Motor neuron (in vitro differentiated cells): ENCODE data around the gene PLA2G10. TPM values are rescaled to one million over a fixed set of nuclear protein-coding genes. Genes with fewer than 3 reads are reported as not detected.
"Not testable (repeated sequence)": the region's sequence is repeated elsewhere in the genome, so short reads cannot be mapped to it uniquely, and the experiment has no call there.

Source experiments
- ATAC-seq, 8 experiments: fragments of 200-7000 bp; cut with Tn5 transposase; replicated peaks in 6 of 8; 2 replicates each; pipeline ENCODE4 v1.8.0; 2021; ENCODE audit warnings: mild to moderate bottlenecking in 8 of 8, moderate library complexity in 8 of 8
- H3K27ac ChIP-seq, 2 donors: fragments of 250-450 bp; sonication (Bioruptor Pico); 2 replicates each; pipeline ENCODE4 v1.9.0; 2021; ENCODE audit warnings: antibody characterized with exemption in 2 of 2, mild to moderate bottlenecking in 2 of 2, moderate library complexity in 1 of 2
- H3K4me1 ChIP-seq, 2 donors: fragments of 250-450 bp; sonication (Bioruptor Pico); replicated peaks in 1 of 2; 2 replicates each; pipeline ENCODE4 v1.6.1; 2021; ENCODE audit warnings: antibody characterized with exemption in 2 of 2, mild to moderate bottlenecking in 2 of 2, moderate library complexity in 1 of 2
- H3K4me3 ChIP-seq, 5 donors: fragments of 250-450 bp; sonication (Bioruptor Pico); 2 replicates each; pipeline ENCODE4 v1.9.0; 2021; ENCODE audit warnings: antibody characterized with exemption in 5 of 5, mild to moderate bottlenecking in 5 of 5, moderate library complexity in 4 of 5
- WGBS, 10 experiments: fragments of 450-650 bp; shearing (Covaris generic); methylation state at CpG; one replicate each; pipeline ENCODE4 v1.0.0; 2022; 5-methylcytosine and 5-hydroxymethylcytosine counted together
- in situ Hi-C, 9 experiments: fragments of 400-800 bp; cut with MboI; loops; one replicate each; pipeline ENCODE4 v1.15.0; 2021; ENCODE audit warnings: low sequenced_read_pairs in 9 of 9, low pct_unique_long_range_greater_than_20kb in 2 of 9; ENCODE audit not compliant: unreplicated experiment in 9 of 9
- total RNA-seq, 8 experiments: library from RNA; unstranded; fragments of 300-600 nt; gene quantifications; 2 replicates each; pipeline versions ENCODE4 v1.2.3 to v1.2.4, GENCODE V29; 2022

Gene PLA2G10
- total RNA-seq = not detected

- H3K27ac ChIP-seq, H3K4me1 ChIP-seq, in situ Hi-C loops, ATAC-seq, H3K4me3 ChIP-seq: not testable (repeated sequence)
- WGBS, 10 experiments = no CpG with 5 or more reads among the region's 28 CpGs
Observed at GRCh38 chr16:14694129-14694528, at the start of gene PLA2G10. Gene PLA2G10, minus strand, starts transcription at chr16:14694308. Its CDS starts 79 bp downstream, at chr16:14694229.

GRCh38 chr16:14742273-14743128 lies 48.4 kb upstream of the PLA2G10 start, which contains the start of gene NPIPA2:
Gene NPIPA2, plus strand, starts transcription at chr16:14742533. Its CDS starts 5,533 bp downstream, at chr16:14748066.
- ATAC-seq = peak; percentile 95 to 99 (median 97)
- in situ Hi-C loops, H3K4me3 ChIP-seq, H3K4me1 ChIP-seq, H3K27ac ChIP-seq: not testable (repeated sequence)
- WGBS, 10 experiments = no CpG with 5 or more reads among the region's 73 CpGs

DNA sequence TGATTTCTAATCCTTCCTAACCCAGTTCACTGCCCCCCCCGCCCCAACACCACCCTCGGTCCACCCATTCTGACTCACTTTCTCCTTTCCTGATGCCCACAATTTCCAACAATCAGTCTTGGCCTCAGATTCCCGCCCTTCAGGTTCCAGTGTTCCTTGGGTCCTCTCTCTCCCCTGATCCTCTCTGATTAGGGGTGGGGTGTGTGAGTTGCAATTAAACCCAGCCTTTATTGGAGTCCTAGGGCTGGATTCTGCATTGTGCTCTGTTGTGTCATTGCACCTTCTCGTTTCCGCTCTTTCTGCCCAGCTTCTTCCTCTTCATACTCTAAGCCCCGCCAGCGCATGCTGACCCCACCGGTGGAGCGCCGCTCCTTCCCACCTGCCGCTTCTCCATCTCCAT lies 47.7 kb upstream of the PLA2G10 start:
- H3K4me1 ChIP-seq, H3K4me3 ChIP-seq, in situ Hi-C loops, H3K27ac ChIP-seq, ATAC-seq: not testable (repeated sequence)
- WGBS, 10 experiments = no CpG with 5 or more reads among the region's 11 CpGs

DNA sequence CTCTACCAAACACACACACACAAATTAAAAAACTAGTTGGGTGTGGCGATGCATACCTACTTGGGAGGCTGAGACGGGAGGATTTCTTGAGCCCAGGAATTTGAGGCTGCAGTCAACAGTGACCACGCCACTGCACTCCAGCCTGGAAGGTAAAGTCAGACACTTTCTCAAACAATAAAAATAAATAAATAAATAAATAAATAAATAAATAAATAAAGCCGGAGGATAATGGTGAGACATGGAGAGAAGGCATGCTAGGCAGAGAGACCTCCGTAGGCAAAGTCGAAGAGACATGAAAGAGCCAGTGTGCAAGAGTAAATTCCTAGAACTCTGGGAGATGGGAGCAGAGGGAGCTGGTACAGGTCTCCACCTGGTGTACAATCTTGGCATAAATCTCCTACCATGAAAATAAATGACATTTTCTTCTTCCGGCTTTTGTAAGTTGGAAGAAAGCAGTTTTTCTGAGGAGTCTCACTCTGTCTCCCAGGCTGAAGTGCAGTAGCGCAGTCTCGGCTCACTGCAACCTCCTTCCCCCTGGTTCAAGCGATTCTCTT lies 46.8 kb upstream of the PLA2G10 start:
- H3K27ac ChIP-seq, H3K4me1 ChIP-seq, in situ Hi-C loops, ATAC-seq, H3K4me3 ChIP-seq: not testable (repeated sequence)
- WGBS, 10 experiments = no CpG with 5 or more reads among the region's 10 CpGs

- WGBS, 10 experiments = no CpG with 5 or more reads among the region's 28 CpGs
- ATAC-seq, H3K4me1 ChIP-seq, H3K4me3 ChIP-seq, in situ Hi-C loops, H3K27ac ChIP-seq: not testable (repeated sequence)
Observed at GRCh38 chr16:14733233-14733632, 39.1 kb upstream of the PLA2G10 start.

DNA sequence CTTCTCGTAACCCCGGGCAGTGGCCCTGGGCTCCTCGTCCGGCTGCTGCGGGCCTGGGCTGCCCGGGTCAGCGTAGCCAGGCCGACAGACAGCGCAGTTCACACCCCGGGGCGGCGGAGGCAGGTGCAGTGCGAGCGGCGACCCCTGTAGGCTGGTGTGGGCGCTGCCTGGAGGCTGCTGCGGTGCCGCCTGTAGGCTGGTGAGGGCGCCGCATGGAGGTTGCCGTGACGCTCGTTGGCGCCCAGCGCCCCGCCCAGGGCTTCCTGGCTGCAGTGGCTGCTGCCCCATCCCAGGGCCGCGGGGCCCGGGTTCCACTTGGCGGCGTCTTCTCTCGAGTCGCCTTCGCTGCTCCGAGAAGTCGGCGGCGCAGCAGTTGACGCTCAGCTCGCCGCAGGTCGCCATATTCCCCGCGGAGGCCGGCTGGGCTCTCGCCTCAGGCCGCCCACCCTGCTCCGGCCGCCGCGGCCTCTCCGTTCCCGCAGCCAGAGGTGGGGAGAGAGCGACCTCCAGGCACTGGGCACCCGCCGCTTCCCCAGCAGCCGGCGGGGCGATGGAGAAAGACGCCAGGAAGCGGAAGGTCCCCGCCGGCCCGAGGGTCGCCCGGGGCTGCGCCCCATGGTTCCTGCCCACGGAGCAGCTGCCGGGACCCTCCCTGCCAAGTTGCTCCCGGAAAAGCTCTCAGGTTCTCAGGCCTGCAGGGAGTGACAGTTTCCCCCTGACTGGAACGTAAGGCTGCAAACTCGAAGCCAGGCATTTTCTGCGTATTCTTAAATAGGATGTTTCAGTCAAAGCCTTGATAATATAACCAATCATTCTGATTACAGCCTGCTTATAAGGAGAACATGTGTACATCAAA lies 9.3 kb upstream of the PLA2G10 start, which contains the start of gene NPIPA3:
Gene NPIPA3 (plus strand): TSS at position 256 of the 856 bp plus-strand sequence. CDS start 5,533 bp downstream, outside the sequence.
- in situ Hi-C loops, H3K27ac ChIP-seq, H3K4me1 ChIP-seq, H3K4me3 ChIP-seq: not testable (repeated sequence)
- peak; percentile 94 to 99 (median 97) for ATAC-seq
- WGBS, 10 experiments = no CpG with 5 or more reads among the region's 73 CpGs

DNA sequence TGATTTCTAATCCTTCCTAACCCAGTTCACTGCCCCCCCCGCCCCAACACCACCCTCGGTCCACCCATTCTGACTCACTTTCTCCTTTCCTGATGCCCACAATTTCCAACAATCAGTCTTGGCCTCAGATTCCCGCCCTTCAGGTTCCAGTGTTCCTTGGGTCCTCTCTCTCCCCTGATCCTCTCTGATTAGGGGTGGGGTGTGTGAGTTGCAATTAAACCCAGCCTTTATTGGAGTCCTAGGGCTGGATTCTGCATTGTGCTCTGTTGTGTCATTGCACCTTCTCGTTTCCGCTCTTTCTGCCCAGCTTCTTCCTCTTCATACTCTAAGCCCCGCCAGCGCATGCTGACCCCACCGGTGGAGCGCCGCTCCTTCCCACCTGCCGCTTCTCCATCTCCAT lies 8.6 kb upstream of the PLA2G10 start:
- H3K4me1 ChIP-seq, H3K4me3 ChIP-seq, in situ Hi-C loops, ATAC-seq, H3K27ac ChIP-seq: not testable (repeated sequence)
- no CpG with 5 or more reads among the region's 11 CpGs for WGBS, 10 experiments

- WGBS, 10 experiments = no CpG with 5 or more reads among the region's 7 CpGs
- in situ Hi-C loops, ATAC-seq, H3K4me1 ChIP-seq, H3K27ac ChIP-seq, H3K4me3 ChIP-seq: not testable (repeated sequence)
Observed at GRCh38 chr16:14701859-14702258, 7.8 kb upstream of the PLA2G10 start.

GRCh38 chr16:14685870-14686793 lies 8.0 kb downstream of the PLA2G10 start:
- H3K27ac ChIP-seq, H3K4me1 ChIP-seq, H3K4me3 ChIP-seq, in situ Hi-C loops, ATAC-seq: not testable (repeated sequence)
- WGBS, 10 experiments = 62 to 93% (median 79%) methylated on average over 5 to 14 of the region's 15 CpGs

GRCh38 chr16:14682121-14682520 lies 12.0 kb downstream of the PLA2G10 start:
- no peak for ATAC-seq
- 63 to 100% (median 85%) methylated on average over 2 to 8 of the region's 8 CpGs; no CpG with 5 or more reads in 3 of the 10 experiments for WGBS, 10 experiments
- Histone ChIP-seq H3K4me3 (no peak overlapping the region), H3K27ac (no peak overlapping the region), H3K4me1 (no peaks in the 10 kb centered on the region)
- in situ Hi-C loops = no loop called here

DNA sequence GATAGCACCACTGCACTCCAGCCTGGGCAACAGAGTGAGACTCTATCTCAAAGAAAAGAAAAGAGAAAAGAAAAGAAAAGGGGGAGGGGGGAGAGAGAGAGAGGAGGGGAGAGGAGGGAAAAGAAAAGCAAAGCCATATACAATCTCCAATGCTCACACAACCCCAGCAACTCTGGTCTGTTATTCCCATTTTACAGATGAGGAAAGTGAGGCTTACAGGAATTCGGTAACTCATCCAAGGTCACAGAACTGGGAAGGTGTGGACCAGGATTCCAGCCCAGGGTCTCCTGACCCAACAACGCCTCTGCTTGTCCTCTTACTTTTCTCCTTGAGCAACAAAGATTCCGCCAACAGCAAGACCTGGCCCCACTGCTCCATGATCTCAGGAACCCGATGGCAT lies 13.0 kb downstream of the PLA2G10 start:
- Histone ChIP-seq H3K27ac (no peak overlapping the region), H3K4me3 (no peak overlapping the region), H3K4me1 (no peaks in the 10 kb centered on the region)
- 60 to 100% (median 78%) methylated on average over 2 to 4 of the region's 4 CpGs; no CpG with 5 or more reads in 2 of the 10 experiments for WGBS, 10 experiments
- in situ Hi-C loops = no loop called here
- no peak for ATAC-seq

DNA sequence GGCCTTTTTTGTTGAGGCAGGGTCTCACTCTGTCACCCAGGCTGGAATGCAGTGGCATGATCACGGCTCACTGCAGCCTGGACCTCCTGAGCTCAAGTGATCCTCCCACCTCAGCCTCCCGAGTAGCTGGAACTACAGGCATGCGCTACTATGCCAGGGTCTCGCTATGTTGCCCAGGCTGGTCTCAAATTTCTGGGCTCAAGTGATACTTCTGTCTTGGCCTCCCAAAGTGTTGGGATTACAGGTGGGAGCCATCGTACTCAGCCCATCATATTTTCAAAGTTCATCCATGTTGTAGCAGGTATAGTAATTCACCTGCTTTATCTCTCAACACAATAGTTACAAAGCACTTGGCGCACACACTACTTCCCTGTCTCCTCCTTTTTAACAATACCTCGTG lies 13.7 kb downstream of the PLA2G10 start:
- in situ Hi-C loops, H3K4me3 ChIP-seq, H3K4me1 ChIP-seq, H3K27ac ChIP-seq, ATAC-seq: not testable (repeated sequence)
- 33 to 91% (median 74%) methylated on average over 1 to 5 of the region's 7 CpGs; no CpG with 5 or more reads in 3 of the 10 experiments for WGBS, 10 experiments
